ENCODE measurements around the gene TKT. TPM values are rescaled to one million over a fixed set of nuclear protein-coding genes. Genes with fewer than 3 reads are reported as not detected.
"Not testable (repeated sequence)": the region's sequence is repeated elsewhere in the genome, so short reads cannot be mapped to it uniquely, and the experiment has no call there.

The TKT gene, protein sequence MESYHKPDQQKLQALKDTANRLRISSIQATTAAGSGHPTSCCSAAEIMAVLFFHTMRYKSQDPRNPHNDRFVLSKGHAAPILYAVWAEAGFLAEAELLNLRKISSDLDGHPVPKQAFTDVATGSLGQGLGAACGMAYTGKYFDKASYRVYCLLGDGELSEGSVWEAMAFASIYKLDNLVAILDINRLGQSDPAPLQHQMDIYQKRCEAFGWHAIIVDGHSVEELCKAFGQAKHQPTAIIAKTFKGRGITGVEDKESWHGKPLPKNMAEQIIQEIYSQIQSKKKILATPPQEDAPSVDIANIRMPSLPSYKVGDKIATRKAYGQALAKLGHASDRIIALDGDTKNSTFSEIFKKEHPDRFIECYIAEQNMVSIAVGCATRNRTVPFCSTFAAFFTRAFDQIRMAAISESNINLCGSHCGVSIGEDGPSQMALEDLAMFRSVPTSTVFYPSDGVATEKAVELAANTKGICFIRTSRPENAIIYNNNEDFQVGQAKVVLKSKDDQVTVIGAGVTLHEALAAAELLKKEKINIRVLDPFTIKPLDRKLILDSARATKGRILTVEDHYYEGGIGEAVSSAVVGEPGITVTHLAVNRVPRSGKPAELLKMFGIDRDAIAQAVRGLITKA
- total RNA-seq: 379 TPM

DNA sequence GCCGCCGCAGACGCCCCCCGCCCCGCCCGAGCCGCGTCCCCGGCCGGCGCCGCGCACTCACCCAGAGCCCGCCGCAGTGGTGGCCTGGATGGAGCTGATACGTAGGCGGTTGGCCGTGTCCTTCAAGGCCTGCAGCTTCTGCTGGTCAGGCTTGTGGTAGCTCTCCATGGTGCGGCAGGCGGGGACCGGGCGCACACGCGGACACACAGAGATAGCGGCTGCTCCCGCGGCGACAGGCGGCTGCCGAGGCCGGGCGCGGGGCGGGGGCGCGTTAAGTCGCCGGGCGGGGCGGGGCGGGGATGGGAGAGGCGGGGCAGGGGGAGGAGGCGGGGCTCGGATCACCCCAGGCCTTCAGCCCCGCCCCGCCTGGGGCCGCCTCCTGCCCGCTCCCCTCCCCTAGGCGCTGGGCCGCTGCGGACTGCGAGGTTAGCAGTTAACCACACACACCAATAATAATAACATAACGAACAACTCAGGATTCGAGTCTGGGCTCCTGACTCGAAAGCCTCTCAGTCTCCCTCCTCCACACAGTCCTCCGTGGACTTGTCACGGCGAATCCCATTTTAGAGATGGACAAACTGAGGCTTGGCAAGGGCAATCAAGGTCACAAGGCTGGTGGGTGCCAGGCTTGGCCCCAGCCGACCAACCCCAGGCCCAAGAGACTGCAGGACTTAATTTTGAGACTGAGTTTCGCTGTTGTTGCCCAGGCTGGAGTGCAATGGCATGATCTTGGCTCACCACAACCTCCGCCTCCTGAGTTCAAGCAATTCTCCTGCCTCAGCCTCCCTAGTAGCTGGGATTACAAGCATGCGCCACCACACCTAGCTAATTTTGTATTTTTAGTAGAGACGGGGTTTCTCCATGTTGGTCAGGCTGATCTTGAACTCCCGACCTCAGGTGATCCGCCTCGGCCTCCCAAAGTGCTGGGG lies at the start of gene TKT:
TKT (minus strand) TSS at position 248 of the 929 bp plus-strand sequence; CDS start at position 168, 80 bp downstream.
- ATAC-seq: peak; percentile 86

DNA sequence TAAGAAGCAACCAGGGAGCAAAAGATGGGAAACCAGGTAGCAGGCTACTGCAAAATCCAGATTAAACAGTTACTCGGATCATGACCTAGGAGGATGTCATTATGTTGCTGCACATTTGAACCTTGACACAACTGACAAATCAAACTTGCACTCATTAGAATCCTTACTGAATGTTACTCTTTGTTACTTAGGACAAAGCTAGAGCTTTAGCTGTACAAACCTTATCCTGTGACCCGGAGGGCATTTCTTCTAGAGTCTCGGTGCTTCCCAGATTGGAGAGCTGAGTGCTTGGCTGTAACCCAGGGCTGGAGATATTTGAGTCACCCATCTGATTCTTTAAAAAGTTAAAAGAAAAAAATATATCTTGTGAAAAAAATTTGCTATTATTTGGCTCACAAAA lies 48.1 kb upstream of the TKT start:
- ATAC-seq: peak; percentile 25

- ATAC-seq: no peak
These were observed 47.7 kb upstream of the TKT start for GRCh38 chr3:53303549-53303948.

GRCh38 chr3:53300826-53301225 lies 45.0 kb upstream of the TKT start:
- no peak for ATAC-seq

DNA sequence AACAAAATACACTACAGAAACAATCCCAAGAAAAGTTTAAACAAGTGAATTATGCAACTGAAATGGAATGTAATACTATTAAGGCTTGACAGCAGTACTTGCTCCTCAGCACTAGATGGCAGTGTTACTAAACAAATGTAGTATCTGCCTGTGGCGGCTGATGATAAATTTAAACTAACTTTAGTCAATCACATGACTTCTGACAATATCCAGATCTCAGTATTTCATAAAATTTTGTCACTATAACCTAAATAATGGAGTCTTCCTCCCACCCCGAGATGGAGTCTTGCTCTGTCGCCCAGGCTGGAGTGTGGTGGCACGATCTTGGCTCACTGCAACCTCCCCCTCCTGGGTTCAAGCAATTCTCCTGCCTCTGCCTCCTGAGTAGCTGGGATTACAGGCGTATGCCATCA lies 43.8 kb upstream of the TKT start:
- ATAC-seq: peak; percentile 85

- ATAC-seq: no peak
These were observed 39.6 kb upstream of the TKT start for GRCh38 chr3:53295410-53295809.

GRCh38 chr3:53293867-53294266 lies 38.0 kb upstream of the TKT start:
- no peak for ATAC-seq

DNA sequence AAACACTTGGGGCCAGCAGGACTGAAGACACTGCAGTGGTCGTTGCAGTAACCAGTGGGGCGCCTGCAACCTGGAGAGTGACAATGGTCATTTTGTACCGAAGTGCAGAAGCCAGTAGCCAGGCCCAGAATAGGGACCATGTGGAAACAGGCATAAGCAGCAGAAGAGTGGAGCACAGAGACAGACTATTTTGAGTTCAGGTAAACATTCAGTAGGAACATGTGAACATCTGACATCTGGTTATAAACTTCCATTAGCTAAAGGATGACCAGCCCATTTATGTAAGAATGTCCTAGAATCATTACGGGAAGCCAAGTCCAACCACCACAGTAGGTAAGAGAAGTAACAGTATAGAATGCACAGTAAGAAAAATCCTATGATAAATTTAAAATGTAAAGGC lies 32.4 kb upstream of the TKT start:
- no peak for ATAC-seq

DNA sequence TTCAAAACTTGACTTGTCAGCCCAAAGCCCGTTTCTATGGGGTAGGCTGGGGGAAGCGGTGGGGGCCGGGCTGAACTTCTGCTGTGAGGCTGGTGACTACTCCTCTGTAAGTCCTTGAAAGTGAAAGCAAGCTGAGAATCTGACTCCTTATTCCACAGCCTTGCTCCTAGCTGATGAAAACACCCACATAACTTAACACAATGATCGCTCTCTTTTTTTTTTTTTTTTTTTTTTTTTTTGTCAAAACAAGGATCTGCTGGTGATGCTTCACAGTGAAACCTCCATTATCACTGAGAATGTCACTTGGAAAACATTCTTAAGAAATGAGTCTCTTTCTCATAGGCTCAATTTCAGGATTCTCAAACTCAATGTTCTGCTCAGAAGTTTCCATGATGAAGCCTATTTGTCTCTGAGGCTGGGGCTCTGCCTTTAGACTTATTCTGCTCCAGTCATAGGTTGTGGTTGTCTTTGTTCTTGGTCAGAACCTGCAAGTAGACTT lies 31.4 kb upstream of the TKT start:
- no peak for ATAC-seq

- no peak for ATAC-seq
These were observed 30.9 kb upstream of the TKT start for GRCh38 chr3:53286727-53287126.

DNA sequence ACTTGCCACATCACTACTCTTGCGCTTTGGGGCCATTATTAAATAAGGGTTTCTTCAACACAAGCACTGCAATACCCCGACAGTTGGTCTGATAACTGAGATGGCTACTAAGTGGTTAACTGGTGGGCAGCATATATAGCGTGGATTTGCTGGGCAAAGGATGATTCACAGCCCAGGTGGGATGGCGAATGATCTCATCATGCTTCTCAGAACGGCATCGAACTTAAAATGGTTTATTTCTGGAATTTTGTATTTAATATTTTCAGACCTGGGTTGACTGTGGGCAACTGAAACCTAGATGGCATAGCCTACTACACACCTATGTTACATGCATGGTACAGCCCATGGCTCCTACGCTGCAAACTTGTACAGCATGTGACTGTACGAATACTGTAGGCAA lies 26.8 kb upstream of the TKT start:
- no peak for ATAC-seq

DNA sequence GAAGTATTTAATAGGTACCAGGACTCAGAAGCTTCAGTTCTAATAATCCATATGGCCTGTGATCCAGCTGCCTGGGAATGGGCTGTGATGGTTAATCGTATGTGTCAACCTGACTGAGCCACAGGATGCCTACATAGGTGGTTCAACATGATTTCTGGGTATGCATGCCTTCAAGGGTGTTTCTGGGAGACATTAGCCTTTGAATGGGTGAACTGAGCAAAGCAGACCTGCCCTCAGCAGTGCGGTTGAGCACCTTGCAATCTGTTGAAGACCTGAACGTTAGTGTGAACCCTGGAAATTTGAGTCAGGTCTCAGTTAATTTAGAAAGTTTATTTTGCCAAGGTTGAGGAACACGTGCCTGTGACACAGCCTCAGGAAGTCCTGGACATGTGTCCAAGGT lies 22.8 kb upstream of the TKT start:
- ATAC-seq: no peak

GRCh38 chr3:53274938-53275605 lies 19.2 kb upstream of the TKT start:
- no peak for ATAC-seq

DNA sequence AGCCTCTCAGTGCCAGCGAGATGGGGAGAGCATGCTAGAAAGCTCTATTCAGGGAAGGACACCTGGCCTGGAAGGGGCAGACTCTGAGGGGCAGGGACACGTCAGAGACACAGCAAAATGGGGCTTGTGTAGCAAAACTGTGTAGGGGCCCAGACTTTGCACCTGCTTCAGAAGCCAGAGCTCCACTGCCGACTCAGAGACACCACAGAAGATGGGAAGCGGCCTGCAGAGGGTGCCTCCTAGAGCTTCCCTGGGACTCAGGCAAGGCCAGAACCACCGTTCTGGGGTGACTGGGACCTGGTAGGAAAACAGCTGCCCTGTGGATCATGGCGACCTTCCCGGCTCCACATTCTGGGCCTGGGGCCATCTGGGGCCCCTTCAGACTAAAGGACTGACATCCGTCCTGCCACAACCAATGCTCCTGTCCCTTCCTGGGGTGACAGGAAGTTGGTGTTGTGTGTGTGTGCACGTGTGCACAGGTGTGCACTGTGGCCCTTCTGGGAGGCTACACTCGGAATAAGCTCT lies 17.4 kb upstream of the TKT start:
- no peak for ATAC-seq

DNA sequence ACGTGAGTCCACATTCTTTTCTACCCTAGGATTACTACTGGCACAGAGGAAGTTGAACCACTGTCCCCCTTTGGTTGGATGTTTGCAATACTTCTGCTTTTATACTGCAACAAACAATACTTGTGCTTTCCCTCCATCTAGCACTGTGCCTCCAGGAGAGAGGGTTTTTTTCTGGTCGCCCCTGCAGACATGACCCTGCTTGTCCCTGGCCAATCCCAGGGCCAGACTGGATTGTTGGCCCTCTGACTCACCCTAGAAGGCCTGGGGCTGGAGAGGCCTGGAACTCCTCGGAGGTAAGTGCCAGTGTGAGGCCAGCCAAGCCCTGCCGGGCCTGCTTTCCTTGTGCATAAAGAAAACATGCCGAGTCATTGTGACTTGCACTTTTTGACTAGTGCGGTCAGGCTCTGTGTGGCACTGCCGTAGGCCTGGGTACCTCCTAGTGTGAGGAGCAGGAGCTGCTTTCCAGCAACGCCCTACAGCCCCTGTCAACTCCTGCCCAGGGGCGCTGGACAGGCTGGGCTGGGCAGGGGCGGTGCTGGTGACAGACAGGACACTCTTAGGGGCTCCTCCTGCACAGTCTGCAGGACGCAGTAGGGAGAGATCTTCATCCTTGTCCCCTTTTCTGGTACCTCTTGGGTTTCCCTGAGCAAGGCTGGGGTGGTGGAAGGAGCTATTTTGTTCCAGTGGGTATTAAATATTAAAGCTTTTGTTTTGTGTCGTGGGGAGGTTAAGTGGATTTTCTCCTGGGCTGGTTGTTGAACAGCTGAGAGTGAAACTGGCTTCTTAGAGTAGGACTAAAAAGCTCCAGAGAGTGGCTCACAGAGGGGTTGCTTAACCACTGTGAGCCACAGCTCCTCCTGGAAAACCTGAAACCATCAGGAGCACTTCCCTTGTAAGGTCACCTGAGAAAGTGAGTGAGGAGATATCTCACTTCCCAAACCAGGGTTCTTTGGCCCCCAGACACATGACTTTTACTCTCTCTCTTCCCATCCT lies 14.4 kb upstream of the TKT start:
- peak; percentile 99 for ATAC-seq

DNA sequence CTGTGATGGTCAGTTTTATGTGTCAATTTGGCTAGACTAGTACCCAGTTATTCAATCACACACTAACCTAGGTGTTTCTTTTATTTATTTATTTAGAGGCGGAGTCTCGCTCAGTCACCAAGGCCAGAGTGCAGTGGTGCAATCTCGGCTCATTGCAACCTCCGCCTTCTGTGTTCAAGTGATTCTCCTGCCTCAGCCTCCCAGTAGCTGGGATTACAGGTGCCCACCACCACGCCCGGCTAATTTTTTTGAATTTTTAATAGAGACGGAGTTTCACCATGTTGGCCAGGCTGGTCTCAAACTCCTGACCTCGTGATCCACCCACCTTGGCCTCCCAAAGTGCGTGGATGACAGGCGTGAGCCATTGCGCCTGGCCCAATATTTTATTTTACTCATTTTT lies 13.4 kb upstream of the TKT start:
- ATAC-seq: not testable (repeated sequence)

GRCh38 chr3:53267766-53268165 lies 11.9 kb upstream of the TKT start:
- no peak for ATAC-seq

- peak; percentile 64 for ATAC-seq
These were observed 8.9 kb upstream of the TKT start for GRCh38 chr3:53264718-53265117.

GRCh38 chr3:53263907-53264306 lies 8.1 kb upstream of the TKT start:
- no peak for ATAC-seq

GRCh38 chr3:53261712-53262111 lies 5.9 kb upstream of the TKT start:
- ATAC-seq: peak; percentile 54

- no peak for ATAC-seq
These were observed 4.5 kb upstream of the TKT start for GRCh38 chr3:53260286-53260785.
